HG02943 (cell line): ENCODE data around the gene SH3BP4.
"Not testable (repeated sequence)": the region's sequence is repeated elsewhere in the genome, so short reads cannot be mapped to it uniquely, and the experiment has no call there.

ENCODE experiments used
- ATAC-seq: cut with Tn5 transposase; IDR thresholded peaks from one replicate; pipeline ENCODE4 v1.9.1; 2021; ENCODE audit warnings: mild to moderate bottlenecking, low read depth, moderate library complexity; ENCODE audit not compliant: unreplicated experiment

The SH3BP4 gene

GRCh38 chr2:235009081-235009480 is 57.3 kb downstream of the SH3BP4 start:
- ATAC-seq: no peak

- no peak for ATAC-seq
These were observed 58.4 kb downstream of the SH3BP4 start for GRCh38 chr2:235010117-235010714.

GRCh38 chr2:235011607-235011928 is 59.8 kb downstream of the SH3BP4 start:
- no peak for ATAC-seq

- no peak for ATAC-seq
These were observed 60.3 kb downstream of the SH3BP4 start for GRCh38 chr2:235011929-235012631.

- no peak for ATAC-seq
These were observed 65.6 kb downstream of the SH3BP4 start for GRCh38 chr2:235017441-235017840.

GRCh38 chr2:235018838-235019237 is 67.0 kb downstream of the SH3BP4 start:
- ATAC-seq: no peak

- ATAC-seq: not testable (repeated sequence)
These were observed 68.3 kb downstream of the SH3BP4 start for GRCh38 chr2:235020141-235020540.

GRCh38 chr2:235021752-235022151 is 69.9 kb downstream of the SH3BP4 start:
- ATAC-seq: no peak

- ATAC-seq: no peak
These were observed 72.5 kb downstream of the SH3BP4 start for GRCh38 chr2:235024191-235024860.

- ATAC-seq: no peak
These were observed 73.3 kb downstream of the SH3BP4 start for GRCh38 chr2:235024931-235025773.

GRCh38 chr2:235025800-235026536 is 74.2 kb downstream of the SH3BP4 start:
- ATAC-seq: no peak

- no peak for ATAC-seq
These were observed 75.1 kb downstream of the SH3BP4 start for GRCh38 chr2:235026649-235027557.

GRCh38 chr2:235027558-235028214 is 75.9 kb downstream of the SH3BP4 start:
- ATAC-seq: no peak

- ATAC-seq: no peak
These were observed 76.8 kb downstream of the SH3BP4 start for GRCh38 chr2:235028646-235029045.

GRCh38 chr2:235029054-235029453 is 77.2 kb downstream of the SH3BP4 start:
- no peak for ATAC-seq

- ATAC-seq: no peak
These were observed 78.3 kb downstream of the SH3BP4 start for GRCh38 chr2:235030126-235030525.

GRCh38 chr2:235030936-235031335 is 79.1 kb downstream of the SH3BP4 start:
- ATAC-seq: no peak

GRCh38 chr2:235031686-235032373 is 80.0 kb downstream of the SH3BP4 start:
- no peak for ATAC-seq
